Measurements from ENCODE around the gene TFAP2A. TPM values are rescaled to one million over a fixed set of nuclear protein-coding genes. Genes with fewer than 3 reads are reported as not detected.

Gene TFAP2A
- polyA plus RNA-seq, 3 donors = not detected

DNA sequence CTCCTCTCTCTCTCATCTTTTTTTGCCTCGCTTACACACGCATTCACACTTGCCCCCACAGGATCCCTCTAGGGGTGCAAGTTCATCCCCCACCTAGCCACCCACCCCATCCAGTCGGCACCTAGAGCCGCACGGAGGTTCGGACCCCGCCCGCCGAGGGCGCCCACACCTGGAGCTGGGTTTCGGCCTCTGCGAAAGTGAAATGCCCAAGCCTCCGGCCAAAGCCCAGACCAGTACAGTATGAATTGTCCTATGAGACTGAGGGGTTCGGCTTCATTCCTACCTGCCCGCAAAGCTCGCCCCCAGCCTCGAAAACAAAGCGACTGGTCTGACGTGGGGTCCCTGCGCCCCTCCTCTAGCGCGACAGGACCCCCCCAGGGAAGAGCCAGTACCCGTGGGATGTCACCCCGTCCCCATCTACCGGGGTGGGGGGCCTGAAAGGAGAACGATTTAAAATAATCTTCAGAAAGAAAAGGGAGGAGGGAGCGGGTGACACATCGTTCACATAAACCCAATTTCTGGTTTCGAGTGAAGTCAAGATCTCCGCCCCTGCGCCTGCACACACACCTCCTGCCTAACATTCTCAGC, 1.5 kb downstream of the TFAP2A start:
- intact Hi-C loops (cut with micrococcal nuclease) = no loop called here
- TF ChIP-seq, protein P1, sequence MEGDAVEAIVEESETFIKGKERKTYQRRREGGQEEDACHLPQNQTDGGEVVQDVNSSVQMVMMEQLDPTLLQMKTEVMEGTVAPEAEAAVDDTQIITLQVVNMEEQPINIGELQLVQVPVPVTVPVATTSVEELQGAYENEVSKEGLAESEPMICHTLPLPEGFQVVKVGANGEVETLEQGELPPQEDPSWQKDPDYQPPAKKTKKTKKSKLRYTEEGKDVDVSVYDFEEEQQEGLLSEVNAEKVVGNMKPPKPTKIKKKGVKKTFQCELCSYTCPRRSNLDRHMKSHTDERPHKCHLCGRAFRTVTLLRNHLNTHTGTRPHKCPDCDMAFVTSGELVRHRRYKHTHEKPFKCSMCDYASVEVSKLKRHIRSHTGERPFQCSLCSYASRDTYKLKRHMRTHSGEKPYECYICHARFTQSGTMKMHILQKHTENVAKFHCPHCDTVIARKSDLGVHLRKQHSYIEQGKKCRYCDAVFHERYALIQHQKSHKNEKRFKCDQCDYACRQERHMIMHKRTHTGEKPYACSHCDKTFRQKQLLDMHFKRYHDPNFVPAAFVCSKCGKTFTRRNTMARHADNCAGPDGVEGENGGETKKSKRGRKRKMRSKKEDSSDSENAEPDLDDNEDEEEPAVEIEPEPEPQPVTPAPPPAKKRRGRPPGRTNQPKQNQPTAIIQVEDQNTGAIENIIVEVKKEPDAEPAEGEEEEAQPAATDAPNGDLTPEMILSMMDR (IDR thresholded peaks at IDR 0.05) = no peak

GRCh38 chr6:10412461-10413261, 2.2 kb downstream of the TFAP2A start:
- H3K36me3 ChIP-seq (replicated peaks in 1 of 2; ENCODE audit: control insufficient read depth in 1 of 2, insufficient read depth in 2 of 2, low read length in 2 of 2) = no peaks in the 10 kb centered on the region
- H3K9ac ChIP-seq (ENCODE audit: insufficient read depth, low read length, poor library complexity, severe bottlenecking) = peak overlapping the region; percentile 11
- H2AFZ ChIP-seq (ENCODE audit: insufficient read depth, low read depth, low read length, poor library complexity, severe bottlenecking) = peak overlapping the region; percentile 85
- Mint-ChIP-seq H3K27ac (peak overlapping the region in 2 of 7 donors; percentile 56 to 61), H3K4me1 (peaks cover 63% of the 10 kb centered on the region), H3K36me3 (peaks cover 27 to 36% of the 10 kb centered on the region in 2 donors), H3K27me3 (ENCODE audit: low read depth in 3 of 3) (peaks cover 92 to 100% (median 97%) of the 10 kb centered on the region in 3 donors), H3K9me3 (peaks cover 11 to 78% (median 61%) of the 10 kb centered on the region in 7 donors), H3K4me3 (peak overlapping the region; percentile 93 to 98)
- TF ChIP-seq, protein P1 (IDR thresholded peaks at IDR 0.05) = no peak
- H3K9me3 ChIP-seq (replicated peaks in 1 of 2; ENCODE audit: control insufficient read depth in 1 of 2, insufficient read depth in 1 of 2, low read length in 2 of 2) = peaks cover 32 to 79% of the 10 kb centered on the region in 2 donors
- no peaks in the 10 kb centered on the region for H3K79me2 ChIP-seq (ENCODE audit: insufficient read depth, low read length)
- DNase-seq = peak in 1 of 3 donors; percentile 8
- intact Hi-C loops (cut with micrococcal nuclease) = no loop called here
- peak overlapping the region; percentile 96 for H3K4me2 ChIP-seq (replicated peaks; ENCODE audit: extremely low read depth, low read length, poor library complexity, severe bottlenecking)
- H3K4me1 ChIP-seq (ENCODE audit: control insufficient read depth in 1 of 2, insufficient read depth in 2 of 2, low read length in 2 of 2) = peaks cover 42 to 52% of the 10 kb centered on the region in 2 donors
- H4K20me1 ChIP-seq (ENCODE audit: insufficient read depth, low read length) = no peaks in the 10 kb centered on the region
- peak overlapping the region; percentile 69 to 86 (median 77) for H3K4me3 ChIP-seq (replicated peaks in 1 of 3; ENCODE audit: low read depth in 2 of 3, low read length in 3 of 3)
- 2% methylated on average over 77 of the region's 82 CpGs for WGBS (ENCODE audit: insufficient coverage)
- H3K27ac ChIP-seq (ENCODE audit: low read depth in 1 of 2, low read length in 2 of 2) = no peak overlapping the region
- peaks cover 96 to 98% of the 10 kb centered on the region in 2 donors for H3K27me3 ChIP-seq (ENCODE audit: control insufficient read depth in 2 of 2, insufficient read depth in 2 of 2, low read length in 2 of 2)

More for the DNA sequence above, 1.5 kb downstream of the TFAP2A start:
- DNase-seq = no peak
- Histone ChIP-seq H3K27me3 (ENCODE audit: control insufficient read depth in 2 of 2, insufficient read depth in 2 of 2, low read length in 2 of 2) (peaks cover 96 to 98% of the 10 kb centered on the region in 2 donors), H3K27ac (ENCODE audit: low read depth in 1 of 2, low read length in 2 of 2) (no peak overlapping the region), H3K9ac (ENCODE audit: insufficient read depth, low read length, poor library complexity, severe bottlenecking) (peak overlapping the region; percentile 11), H3K9me3 (replicated peaks in 1 of 2; ENCODE audit: control insufficient read depth in 1 of 2, insufficient read depth in 1 of 2, low read length in 2 of 2) (peaks cover 33 to 79% of the 10 kb centered on the region in 2 donors), H3K36me3 (replicated peaks in 1 of 2; ENCODE audit: control insufficient read depth in 1 of 2, insufficient read depth in 2 of 2, low read length in 2 of 2) (no peaks in the 10 kb centered on the region), H4K20me1 (ENCODE audit: insufficient read depth, low read length) (no peaks in the 10 kb centered on the region), H2AFZ (ENCODE audit: insufficient read depth, low read depth, low read length, poor library complexity, severe bottlenecking) (peak overlapping the region; percentile 85), H3K4me2 (replicated peaks; ENCODE audit: extremely low read depth, low read length, poor library complexity, severe bottlenecking) (peak overlapping the region; percentile 96), H3K4me1 (ENCODE audit: control insufficient read depth in 1 of 2, insufficient read depth in 2 of 2, low read length in 2 of 2) (peaks cover 42 to 52% of the 10 kb centered on the region in 2 donors), H3K79me2 (ENCODE audit: insufficient read depth, low read length) (no peaks in the 10 kb centered on the region), H3K4me3 (replicated peaks in 1 of 3; ENCODE audit: low read depth in 2 of 3, low read length in 3 of 3) (peak overlapping the region in 1 of 3 experiments; percentile 86)
- peaks cover 27 to 39% of the 10 kb centered on the region in 2 donors for H3K36me3 Mint-ChIP-seq
- H3K27ac Mint-ChIP-seq = peak overlapping the region in 2 of 7 donors; percentile 56 to 61
- H3K4me1 Mint-ChIP-seq = peaks cover 64% of the 10 kb centered on the region
- H3K4me3 Mint-ChIP-seq = peak overlapping the region; percentile 93 to 98
- H3K9me3 Mint-ChIP-seq = peaks cover 11 to 82% (median 67%) of the 10 kb centered on the region in 7 donors
- 5% methylated on average over 23 of the region's 31 CpGs for WGBS (ENCODE audit: insufficient coverage)
- peaks cover 93 to 100% (median 97%) of the 10 kb centered on the region in 3 donors for H3K27me3 Mint-ChIP-seq (ENCODE audit: low read depth in 3 of 3)
